ENCODE data around the gene MTG1. TPM values are rescaled to one million over a fixed set of nuclear protein-coding genes. Genes with fewer than 3 reads are reported as not detected.
A peak's percentile ranks its signal among the peaks of the same experiment; 100 is the strongest.

The MTG1 gene
- total RNA-seq, 1 donor from 2014 or later, result 33.3 TPM

- no peak for DNase-seq (ENCODE audit: low spot score)
Measured at GRCh38 chr10:133444342-133445267, 50.6 kb downstream of the MTG1 start.

- peak; percentile 86 for DNase-seq (ENCODE audit: low spot score)
Measured at GRCh38 chr10:133445268-133445732, 51.3 kb downstream of the MTG1 start.

GRCh38 chr10:133445751-133446708, 52.1 kb downstream of the MTG1 start:
- DNase-seq (ENCODE audit: low spot score), result peak; percentile 79

- DNase-seq (ENCODE audit: low spot score), result no peak
Measured at GRCh38 chr10:133446979-133447378, 53.0 kb downstream of the MTG1 start.

GRCh38 chr10:133448120-133448519, 54.2 kb downstream of the MTG1 start:
- no peak for DNase-seq (ENCODE audit: low spot score)

- DNase-seq (ENCODE audit: low spot score), result no peak
Measured at GRCh38 chr10:133451346-133451745, 57.4 kb downstream of the MTG1 start.

- DNase-seq (ENCODE audit: low spot score), result no peak
Measured at GRCh38 chr10:133452453-133452852, 58.5 kb downstream of the MTG1 start.

GRCh38 chr10:133453516-133454203, 59.7 kb downstream of the MTG1 start, which contains the start of gene SCART1:
Gene SCART1 (plus strand): TSS chr10:133453945. CDS start chr10:133453998, 53 bp downstream.
- DNase-seq (ENCODE audit: low spot score), result peak; percentile 81

GRCh38 chr10:133454204-133454893, 60.4 kb downstream of the MTG1 start:
- DNase-seq (ENCODE audit: low spot score), result peak; percentile 81

- peak; percentile 51 for DNase-seq (ENCODE audit: low spot score)
Measured at GRCh38 chr10:133455196-133455595, 61.2 kb downstream of the MTG1 start.

GRCh38 chr10:133455611-133456031, 61.7 kb downstream of the MTG1 start:
- peak; percentile 72 for DNase-seq (ENCODE audit: low spot score)

GRCh38 chr10:133456041-133456951, 62.3 kb downstream of the MTG1 start:
- DNase-seq (ENCODE audit: low spot score), result peak; percentile 85

GRCh38 chr10:133457100-133457841, 63.3 kb downstream of the MTG1 start:
- peak; percentile 87 for DNase-seq (ENCODE audit: low spot score)

GRCh38 chr10:133458021-133458709, 64.2 kb downstream of the MTG1 start:
- peak; percentile 86 for DNase-seq (ENCODE audit: low spot score)

- no peak for DNase-seq (ENCODE audit: low spot score)
Measured at GRCh38 chr10:133458710-133459453, 64.9 kb downstream of the MTG1 start.

GRCh38 chr10:133459454-133460207, 65.7 kb downstream of the MTG1 start:
- DNase-seq (ENCODE audit: low spot score), result peak; percentile 89

Measured in mesenteric fat pad (tissue), 1 donor.